DMS53 treated with DMSO at 0.1 percent for 48 hours (cell line): Measurements from ENCODE around the gene WIPF3.
"Not testable (repeated sequence)": the region's sequence is repeated elsewhere in the genome, so short reads cannot be mapped to it uniquely, and the experiment has no call there.

Experiments used
- DNase-seq: peaks from one replicate; lab custom pipeline; 2025; ENCODE audit not compliant: unreplicated experiment; lab: John Stamatoyannopoulos, UW

WIPF3 gene

DNA sequence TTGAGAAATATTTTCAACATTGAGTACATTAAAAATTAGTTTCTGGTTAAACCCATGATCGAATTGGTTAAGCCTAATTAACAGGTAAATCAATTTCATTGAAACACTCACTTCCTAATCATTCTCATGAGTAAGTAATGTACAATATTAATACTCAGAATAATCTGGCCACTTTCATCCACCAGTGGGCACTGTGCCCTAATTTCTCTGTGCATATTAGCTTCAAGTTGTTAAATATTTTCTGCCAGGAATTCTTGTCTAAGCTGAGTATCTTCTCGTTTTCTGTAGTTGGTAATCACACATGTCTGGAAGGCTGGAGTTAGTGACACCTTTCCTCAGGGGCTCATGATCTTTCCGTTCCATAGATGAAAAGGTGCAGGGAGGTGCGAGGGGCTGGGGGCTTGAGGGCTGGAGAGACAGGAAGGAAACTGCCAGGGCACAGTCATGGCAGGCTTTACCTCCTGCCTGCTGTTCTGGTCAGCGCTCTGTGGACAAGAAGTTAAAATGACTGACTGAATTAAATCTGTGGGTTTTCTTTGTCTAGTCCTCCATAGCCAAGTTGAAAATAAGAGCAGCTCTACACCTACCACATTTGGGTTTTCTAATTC, 71.9 kb downstream of the WIPF3 start:
- DNase-seq: peak; percentile 49

DNA sequence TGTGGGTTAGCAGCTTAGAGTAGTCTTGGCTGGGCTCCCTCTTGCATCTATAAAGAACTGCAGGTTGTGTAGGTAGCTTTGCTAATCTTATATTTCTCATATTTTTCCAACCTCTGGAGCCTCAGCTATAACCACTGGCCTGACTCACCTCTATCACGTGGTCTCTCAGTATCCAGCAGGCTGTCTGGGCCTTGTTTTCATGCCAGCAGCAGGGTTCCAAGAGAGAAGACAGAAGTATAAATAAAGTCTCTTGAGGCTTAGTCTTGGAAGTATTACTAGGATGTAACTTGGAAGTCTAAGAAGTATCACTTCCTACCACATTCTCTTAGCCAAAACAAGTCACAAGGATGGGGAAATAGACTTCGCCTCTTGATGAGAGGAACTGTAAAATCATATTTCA, 73.3 kb downstream of the WIPF3 start:
- DNase-seq: no peak

DNA sequence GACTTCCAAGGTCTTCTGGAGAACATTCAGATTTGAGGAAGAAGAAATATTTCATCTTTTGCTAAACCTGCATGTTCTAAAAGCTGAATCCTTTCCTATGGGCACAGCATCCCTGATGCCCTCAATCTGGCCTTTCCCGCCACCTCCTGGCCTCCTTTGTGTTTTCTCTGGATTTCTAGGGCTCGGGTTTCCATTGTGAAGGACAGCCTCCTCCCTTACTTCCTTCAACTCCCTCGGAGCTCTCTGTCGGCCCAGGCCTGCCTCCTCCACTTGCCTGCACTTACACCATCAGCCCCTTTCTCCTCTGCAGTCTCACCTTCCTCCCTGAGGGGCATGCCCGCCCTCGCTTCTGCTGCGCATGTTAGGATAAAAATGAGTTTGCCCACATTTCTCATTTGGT, 75.4 kb downstream of the WIPF3 start:
- DNase-seq: no peak

DNA sequence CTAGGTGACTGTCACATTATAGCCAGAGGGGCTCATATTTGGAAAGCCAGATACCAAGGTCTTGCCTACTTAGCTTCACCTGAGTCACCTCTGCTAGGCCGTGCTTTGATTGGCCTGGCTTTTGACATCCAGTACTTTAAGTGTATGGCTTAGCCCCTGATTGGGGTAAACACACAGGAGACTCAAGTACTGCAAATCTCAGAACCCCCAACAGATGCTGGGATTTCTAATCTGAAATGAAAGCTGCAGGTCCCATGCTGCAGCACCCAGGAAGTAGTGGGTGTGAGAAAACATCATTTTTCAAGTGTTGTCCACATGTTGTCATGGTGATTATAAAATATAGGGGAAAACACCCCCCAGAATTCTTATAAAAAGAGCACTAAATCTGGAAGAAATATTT, 76.2 kb downstream of the WIPF3 start:
- no peak for DNase-seq

DNA sequence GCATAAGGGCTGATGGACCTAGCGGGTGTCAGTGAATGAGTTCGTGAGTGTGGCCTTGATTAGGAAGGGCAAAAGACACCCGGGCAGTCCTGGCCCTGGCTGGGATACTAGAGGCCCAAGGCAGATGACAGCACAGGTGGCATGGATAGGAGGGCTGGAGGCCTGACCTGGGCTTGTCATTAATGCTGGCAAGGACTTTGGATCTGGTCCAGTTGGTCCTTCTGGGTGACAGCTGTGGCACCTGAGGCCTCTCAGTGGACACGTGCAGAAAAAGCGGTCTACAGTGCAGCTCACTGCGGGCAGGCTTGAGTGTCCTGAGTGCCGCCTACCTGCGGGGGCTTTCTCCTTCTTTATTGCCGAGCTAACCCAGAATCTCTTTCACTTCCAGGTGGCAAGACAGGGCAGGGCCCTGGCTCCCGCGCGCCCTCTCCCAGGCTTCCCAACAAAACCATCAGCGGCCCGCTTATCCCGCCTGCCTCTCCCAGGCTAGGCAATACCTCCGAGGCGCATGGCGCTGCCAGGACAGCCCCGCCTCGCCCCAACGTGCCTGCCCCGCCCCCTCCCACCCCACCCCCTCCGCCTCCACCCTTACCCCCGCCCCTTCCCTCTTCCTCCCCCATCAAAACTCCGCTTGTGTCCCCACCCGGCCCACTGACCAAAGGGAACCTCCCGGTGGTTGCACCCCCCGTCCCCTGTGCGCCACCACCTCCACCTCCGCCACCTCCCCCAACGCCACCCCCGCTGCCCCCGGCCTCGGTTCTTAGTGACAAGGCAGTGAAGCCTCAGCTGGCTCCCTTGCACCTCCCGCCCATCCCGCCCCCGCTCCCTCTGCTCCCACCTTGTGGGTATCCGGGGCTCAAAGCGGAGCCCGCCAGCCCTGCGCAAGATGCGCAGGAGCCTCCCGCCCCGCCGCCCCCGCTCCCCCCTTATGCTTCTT, 77.4 kb downstream of the WIPF3 start:
- peak; percentile 22 for DNase-seq

DNA sequence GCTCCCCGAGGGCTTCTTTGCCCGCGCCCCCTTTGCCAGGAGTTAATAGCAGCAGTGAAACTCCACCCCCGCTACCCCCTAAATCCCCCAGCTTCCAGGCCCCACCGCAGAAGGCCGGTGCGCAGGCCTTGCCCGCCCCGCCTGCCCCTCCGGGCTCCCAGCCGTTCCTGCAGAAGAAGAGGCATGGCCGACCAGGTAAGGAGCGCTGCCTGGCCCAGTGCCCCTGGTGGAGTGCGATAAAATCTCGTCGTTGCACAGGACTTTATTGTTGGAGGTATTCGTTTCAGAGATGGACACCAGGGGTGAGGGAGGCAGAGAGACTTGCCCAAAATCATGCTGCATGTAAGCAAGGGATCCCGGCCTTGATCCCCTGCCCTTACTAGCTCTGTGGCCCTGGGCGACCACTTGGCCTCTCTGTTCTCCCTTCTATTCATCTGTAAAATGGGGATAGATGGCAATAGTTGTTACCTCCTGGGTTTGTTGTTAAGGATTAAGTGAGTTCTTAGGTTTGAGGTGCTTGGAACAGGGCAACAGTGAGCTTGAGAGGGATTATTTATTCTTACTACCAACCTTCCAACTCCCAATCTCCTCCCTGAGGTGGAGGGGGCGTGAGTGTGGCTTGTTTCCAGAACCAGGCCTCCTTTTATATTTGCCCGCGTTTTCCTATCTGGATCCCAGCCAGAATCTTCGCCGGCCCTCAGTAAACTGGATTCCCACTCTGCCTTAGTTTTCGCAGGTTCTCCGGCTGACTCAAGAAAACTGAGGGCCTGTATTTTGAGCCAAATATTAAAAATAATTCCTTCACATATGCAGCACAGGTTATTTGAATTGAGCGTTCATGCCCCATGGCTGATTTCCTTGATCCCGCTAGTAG, 78.3 kb downstream of the WIPF3 start:
- peak; percentile 23 for DNase-seq

DNA sequence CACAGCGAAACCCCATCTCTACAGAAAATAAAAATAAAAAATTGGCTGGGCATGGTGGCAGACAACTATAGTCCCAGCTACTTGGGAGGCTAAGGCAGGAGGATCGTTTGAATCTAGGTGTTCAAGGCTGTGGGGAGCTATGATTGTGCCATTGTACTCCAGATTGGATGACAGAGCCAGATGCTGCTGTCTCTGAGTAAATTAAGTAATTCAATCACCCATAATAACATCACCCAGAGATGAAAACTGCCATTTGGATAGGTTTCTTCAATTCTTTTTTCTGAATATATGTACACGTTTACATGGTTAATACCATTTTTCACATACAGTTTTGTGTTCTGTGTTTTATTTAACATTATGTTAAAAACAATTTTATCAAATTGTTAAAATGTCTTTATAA, 79.3 kb downstream of the WIPF3 start:
- no peak for DNase-seq

DNA sequence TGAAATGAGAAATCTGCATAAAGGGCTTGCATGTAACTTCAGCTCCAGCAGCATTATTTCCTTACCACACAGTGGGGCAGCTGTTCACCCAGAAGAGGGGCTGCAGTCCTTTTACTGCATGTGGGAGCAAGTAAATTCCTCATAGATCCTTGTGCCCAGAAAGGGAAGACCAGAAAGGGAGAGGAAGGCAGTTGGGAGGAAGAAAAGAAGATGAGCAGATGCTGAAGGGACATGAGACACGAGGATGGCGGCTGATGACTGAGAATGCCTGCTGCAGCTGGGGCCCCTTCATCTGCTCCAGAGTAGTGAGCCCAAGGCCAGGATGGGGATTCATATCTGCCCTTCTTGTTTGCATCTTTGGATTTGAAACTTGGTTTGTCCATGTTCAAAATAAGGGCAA, 80.5 kb downstream of the WIPF3 start:
- DNase-seq: no peak

DNA sequence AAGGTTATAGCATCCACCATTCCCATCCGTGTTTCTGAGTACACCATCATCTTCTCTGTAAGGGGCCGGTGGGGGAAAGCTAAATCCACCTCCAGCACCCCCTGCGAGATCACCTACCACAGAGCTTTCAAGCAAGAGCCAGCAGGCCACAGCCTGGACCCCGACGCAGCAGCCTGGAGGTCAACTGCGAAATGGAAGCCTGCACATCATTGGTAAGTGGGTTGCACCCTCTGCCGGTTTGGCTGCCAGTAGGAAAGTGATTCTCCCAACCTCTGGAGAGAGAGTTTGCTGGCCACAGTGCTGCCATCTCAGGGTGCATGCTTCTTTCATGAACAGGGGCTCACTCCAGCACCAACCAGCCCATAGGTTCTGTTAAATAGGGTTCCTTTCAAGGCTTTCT, 81.7 kb downstream of the WIPF3 start:
- no peak for DNase-seq

DNA sequence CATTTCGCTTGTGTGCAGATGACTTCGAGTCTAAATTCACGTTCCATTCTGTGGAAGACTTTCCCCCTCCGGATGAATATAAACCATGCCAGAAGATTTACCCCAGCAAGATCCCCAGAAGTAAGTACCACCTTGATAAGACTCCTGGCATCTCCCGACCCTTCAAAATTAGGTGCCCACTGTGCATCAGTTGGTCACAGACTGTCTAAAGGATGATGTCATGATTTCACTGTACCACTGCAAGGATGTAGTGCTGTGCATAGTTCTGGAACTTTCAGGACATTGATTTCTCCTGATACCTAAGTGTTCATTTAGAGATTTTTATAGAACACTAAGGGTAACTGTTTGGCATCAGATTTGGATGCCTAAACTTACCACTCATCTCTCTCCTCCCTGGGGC, 83.0 kb downstream of the WIPF3 start:
- DNase-seq: no peak

DNA sequence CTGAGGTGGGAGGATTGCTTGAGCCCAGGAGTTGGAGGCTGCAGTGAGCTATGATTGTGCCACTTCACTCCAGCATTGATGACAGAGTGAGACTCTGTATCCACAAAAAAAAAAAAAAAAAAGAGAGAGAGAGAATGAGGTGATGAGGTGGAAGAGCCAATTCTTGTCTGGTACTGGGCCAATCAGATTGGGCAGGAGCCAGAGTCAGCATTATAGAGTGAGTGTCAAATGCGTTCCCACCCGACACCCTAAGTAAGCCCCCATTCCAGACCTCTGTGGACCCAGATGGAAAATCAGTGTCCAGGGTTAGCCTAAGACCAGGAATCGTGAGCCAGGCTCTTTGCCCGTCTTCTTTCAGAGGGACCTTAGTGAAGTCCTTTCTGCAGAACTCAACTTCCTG, 83.9 kb downstream of the WIPF3 start:
- DNase-seq: no peak

DNA sequence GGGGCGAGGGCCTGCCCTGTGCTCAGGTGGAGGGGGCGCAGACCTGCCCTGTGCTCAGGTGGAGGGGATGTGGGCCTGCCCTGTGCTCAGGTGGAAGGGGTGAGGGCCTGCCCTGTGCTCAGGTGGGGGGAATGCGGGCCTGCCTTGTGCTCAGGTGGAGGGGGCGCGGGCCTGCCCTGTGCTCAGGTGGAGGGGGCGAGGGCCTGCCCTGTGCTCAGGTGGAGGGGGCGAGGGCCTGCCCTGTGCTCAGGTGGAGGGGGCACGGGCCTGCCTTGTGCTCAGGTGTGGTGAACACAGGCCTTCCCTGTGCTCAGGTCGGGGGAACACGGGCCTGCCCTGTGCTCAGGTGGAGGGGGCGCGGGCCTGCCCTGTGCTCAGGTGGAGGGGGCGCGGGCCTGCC, 84.5 kb downstream of the WIPF3 start:
- not testable (repeated sequence) for DNase-seq

DNA sequence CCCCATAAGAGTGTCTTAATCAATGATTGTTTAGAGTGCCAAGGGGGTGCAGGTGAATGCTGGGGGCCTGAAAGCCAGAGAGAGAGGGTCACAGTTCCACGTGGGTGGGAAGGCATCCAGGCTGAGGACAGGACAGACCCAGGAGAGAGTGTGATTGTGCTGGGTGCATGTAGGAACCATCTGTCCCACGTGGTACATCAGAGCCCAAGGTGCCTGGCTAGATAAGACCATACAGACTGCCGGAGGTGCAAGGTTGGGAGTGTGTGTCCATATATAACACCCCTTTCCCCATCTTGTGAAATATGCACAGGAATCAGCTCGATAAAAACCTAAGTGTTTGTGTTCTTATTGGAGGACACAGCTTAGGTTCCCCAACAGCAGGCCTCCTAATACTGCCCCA, 85.5 kb downstream of the WIPF3 start:
- DNase-seq: no peak

DNA sequence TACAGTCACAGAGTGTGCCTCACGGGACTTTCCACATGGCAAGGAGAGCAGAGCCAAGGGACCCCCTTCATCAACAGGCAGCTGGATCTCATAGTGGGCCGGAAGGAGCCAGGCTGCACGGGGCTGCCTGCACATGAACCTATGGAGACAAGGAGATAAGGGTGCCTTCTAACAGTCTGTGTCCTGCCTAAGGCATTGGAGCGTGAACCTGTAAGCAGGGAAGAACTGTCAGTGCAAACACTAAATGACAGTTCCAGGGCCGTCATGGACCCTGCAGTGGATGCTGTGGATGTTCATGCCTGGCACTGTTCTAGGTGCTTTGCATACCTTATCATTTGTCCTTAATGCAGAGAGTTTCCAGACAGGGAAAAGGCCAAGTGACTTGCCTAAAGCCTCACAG, 85.9 kb downstream of the WIPF3 start:
- no peak for DNase-seq

DNA sequence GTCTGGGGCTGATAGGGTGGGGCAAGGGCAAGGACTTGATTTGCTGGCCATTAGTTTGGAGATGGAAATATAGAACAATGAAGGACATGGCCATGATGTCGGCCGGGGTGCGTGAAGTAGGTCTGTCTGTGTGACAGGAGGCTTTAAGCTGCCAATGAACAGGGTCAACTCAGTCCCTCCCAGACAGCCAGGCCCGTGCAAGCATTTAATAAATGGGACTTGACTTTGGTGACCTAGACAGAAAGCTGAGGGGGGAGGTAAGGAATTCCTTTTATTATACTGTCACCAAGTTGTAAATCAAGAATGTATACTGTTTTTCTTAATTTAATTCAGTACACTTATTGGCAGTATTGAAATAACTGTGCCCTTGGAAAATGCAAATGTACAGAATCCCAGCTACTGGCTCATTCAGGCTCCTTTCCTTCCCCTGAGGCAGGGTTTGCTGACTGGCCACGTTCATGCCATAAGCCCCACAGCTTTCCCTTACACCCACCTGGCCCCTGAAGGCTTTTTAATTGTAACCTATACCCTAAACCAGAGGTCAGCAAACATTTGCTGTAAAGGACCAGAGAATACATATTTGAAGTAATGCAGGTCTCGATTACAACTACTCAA, 87.2 kb downstream of the WIPF3 start:
- no peak for DNase-seq

DNA sequence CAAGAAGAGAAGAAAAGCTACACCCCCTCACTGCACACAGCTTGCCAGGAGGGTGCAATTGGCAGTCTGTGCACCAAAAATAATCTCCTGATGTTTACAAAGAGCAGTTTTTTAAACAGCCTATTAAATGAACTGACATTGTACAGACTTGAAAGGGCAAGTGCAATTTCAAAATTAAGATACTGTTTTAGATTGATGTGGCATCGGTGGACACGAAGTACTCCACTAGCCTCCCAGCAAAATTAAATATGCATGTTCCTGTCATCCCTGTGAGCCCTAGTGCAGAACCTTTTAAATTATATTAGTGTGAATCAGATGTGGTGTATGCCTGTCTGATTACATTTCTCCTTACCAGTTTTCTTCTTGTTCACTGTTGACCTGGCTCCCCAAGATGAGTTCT, 87.9 kb downstream of the WIPF3 start:
- no peak for DNase-seq

DNA sequence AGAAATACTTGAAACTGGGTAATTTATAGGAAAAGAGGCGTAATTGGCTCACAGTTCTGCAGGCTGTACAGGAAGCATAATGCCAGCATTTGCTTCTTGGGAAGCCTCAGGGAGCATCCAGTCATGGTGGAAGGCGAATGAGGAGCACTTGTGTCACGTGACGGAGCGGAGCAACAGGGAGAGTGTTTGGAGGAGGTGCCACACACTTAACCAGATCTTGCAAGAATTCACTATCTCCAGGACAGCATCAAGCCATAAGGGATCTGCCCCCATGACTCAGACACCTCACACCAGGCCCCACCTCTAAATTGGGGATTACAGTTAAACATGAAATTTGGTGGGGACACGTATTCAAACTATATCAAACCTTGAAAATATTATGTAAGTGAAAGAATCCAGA, 89.3 kb downstream of the WIPF3 start:
- no peak for DNase-seq

DNA sequence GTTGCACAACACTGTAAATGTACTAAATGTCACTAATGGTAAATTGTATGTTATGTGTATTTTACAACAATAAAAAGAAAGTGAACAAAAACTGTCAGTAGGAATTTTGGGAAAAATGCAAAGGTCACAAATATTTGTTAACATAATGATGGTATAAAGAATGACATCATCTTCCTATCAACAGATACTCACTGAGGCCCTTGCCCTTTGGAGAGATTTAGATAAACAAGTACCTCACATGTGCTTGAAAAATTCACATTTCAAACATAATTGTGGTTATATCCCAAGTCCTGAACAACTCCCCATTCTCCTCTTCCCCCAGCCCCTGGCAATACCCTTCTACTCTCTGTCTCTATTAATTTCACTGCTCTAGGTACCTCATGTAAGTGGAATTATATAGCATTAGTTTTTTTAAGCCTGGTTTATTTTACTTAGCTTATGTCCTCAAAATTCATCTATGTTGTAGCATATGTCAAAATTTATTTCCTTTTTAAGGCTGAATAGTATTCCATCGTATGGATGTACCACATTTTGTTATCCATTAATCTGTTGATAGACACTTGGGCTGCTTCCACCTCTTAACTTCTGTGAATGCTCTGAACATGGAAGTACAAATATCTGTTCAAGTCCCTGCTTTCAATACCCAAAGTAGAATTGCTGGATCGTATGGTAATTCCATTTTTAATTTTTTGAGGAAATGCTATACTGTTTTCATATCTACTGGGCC, 90.5 kb downstream of the WIPF3 start:
- no peak for DNase-seq

DNA sequence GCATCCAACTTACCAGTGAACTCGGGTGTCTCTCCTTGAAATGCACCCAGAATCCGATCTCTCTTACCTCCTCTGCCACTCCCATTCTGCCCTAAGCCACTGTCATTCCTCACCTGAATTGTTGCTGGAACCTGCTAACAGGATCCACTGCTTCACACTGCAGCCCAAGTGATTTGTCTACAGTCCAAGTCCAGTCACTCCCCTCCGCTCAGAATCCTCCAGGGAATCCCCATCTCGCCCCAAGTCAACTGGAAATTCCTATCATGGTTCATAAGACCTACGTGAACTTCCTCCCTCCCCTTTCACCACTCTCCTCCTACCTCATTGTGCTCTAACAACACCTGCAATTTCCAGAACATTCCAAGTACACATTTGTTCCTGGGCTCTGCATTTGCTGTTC, 92.0 kb downstream of the WIPF3 start:
- no peak for DNase-seq

DNA sequence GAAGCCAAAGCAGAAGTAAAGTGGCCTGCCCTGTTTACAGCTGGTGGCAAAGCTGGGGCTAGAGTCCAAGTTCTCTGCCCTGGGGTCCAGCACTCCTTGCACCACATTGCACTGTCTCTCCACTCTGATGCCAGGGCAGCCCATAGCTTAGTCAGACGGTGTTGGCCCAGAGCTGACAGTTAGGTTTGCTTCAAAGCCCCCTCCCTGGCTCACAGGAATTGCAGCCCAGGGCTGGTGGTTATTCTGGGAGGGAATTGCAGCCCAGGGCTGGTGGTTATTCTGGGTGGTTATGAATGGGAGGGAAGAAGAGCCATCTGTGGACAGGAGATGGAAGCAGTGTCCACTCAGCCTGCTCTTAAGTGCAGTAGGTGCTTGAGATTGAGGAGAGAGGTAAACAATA, 94.4 kb downstream of the WIPF3 start:
- DNase-seq: no peak
